Vagina (tissue), 2 donors: ENCODE data around the gene PAFAH1B1.

ENCODE experiments used
- POLR2A ChIP-seq, 2 donors: fragments of 450-650 bp; IDR thresholded peaks; one replicate each; pipeline ENCODE4 v1.6.1; 2017; ENCODE audit warnings: antibody characterized with exemption in 2 of 2, mild to moderate bottlenecking in 2 of 2, moderate library complexity in 2 of 2
- POLR2AphosphoS5 ChIP-seq, 2 donors: sonication (generic); formaldehyde crosslinking; IDR thresholded peaks; one replicate each; pipeline ENCODE4 v1.9.0; 2017; ENCODE audit warnings: antibody characterized with exemption in 2 of 2, mild to moderate bottlenecking in 2 of 2, low read depth in 1 of 2; ENCODE audit not compliant: insufficient read depth in 1 of 2
- TF ChIP-seq, protein P1 (sequence below), 3 experiments: fragments of 450-650 bp in 2 of 3; fragments of 200-600 bp in 1 of 3; sonication (generic) in 1 of 3; IDR thresholded peaks; one replicate each; pipeline ENCODE4 v1.5.1; 2017 to 2019; ENCODE audit warnings: antibody characterized with exemption in 3 of 3, mild to moderate bottlenecking in 2 of 3, moderate library complexity in 2 of 3

DNA sequence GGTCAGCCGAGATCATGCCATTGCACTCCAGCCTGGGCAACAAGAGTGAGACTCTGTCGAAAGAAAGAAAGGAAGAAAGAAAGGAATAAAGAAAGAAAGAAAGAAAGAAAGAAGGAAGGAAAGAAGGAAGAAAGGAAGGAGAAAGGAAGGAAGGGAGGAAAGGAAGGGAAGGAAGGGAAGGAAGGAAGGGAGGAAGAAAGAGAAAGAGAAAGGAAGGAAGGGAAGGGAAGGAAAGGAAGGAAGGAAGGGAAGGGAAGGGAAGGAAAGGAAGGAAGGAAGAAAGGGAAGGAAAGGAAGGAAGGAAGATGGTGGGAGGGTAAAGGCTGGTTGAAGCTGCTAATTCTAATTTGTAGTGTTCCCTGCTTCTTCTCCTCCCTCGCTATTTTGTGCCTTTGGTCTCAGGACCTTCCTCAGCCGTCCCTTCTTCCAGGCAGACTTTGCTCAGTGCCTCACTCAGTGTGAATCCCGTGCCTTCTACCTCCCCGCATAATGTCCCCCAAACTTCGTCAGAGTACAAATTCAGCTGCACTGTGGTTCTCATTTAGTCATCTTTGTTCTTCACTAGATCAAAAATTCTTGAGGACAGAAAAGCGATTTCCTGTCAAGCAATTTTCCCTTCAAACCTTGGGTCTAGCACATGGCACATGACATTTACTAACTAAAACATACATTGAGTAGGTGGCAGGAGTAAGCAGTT, 31.1 kb upstream of the PAFAH1B1 start:
- TF ChIP-seq, protein P1, sequence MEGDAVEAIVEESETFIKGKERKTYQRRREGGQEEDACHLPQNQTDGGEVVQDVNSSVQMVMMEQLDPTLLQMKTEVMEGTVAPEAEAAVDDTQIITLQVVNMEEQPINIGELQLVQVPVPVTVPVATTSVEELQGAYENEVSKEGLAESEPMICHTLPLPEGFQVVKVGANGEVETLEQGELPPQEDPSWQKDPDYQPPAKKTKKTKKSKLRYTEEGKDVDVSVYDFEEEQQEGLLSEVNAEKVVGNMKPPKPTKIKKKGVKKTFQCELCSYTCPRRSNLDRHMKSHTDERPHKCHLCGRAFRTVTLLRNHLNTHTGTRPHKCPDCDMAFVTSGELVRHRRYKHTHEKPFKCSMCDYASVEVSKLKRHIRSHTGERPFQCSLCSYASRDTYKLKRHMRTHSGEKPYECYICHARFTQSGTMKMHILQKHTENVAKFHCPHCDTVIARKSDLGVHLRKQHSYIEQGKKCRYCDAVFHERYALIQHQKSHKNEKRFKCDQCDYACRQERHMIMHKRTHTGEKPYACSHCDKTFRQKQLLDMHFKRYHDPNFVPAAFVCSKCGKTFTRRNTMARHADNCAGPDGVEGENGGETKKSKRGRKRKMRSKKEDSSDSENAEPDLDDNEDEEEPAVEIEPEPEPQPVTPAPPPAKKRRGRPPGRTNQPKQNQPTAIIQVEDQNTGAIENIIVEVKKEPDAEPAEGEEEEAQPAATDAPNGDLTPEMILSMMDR (IDR thresholded peaks at IDR 0.05), result no peak
- TF ChIP-seq POLR2AphosphoS5 (IDR thresholded peaks at IDR 0.05; ENCODE audit: insufficient read depth in 1 of 2, low read depth in 1 of 2), result no peak
- no peak for TF ChIP-seq POLR2A (IDR thresholded peaks at IDR 0.05)
